Heart left ventricle (tissue), 16 donors: ENCODE data around the gene ARRDC4. TPM values are rescaled to one million over a fixed set of nuclear protein-coding genes. Genes with fewer than 3 reads are reported as not detected.

Source experiments
- ATAC-seq, 4 donors: fragments of 200-7000 bp; cut with Tn5 transposase; one replicate each; pipeline ENCODE4 v1.9.1; 2020 to 2022; ENCODE audit warnings: moderate library complexity in 4 of 4, mild to moderate bottlenecking in 3 of 4, moderate number of reproducible peaks in 1 of 4
- DNase-seq, 5 donors: peaks; one replicate each; pipeline ENCODE4 v3.0.0-alpha.2; 2020
- H3K27ac ChIP-seq, 12 donors: fragments of 200-600 bp; sonication (generic) in 4 of 12; one replicate each; pipeline versions ENCODE4 v1.5.0 to v1.8.0; 2016 to 2022; ENCODE audit warnings: mild to moderate bottlenecking in 2 of 12
- H3K27me3 ChIP-seq, 9 donors: fragments of 200-600 bp; sonication (generic) in 2 of 9; one replicate each; pipeline versions ENCODE4 v1.5.1 to v1.8.0; 2016 to 2022; ENCODE audit warnings: mild to moderate bottlenecking in 3 of 9
- H3K36me3 ChIP-seq, 9 donors: fragments of 200-600 bp; sonication (generic) in 2 of 9; one replicate each; pipeline versions ENCODE4 v1.5.0 to v1.8.0; 2018 to 2022; ENCODE audit warnings: mild to moderate bottlenecking in 2 of 9
- H3K4me1 ChIP-seq, 12 donors: fragments of 200-600 bp; sonication (generic) in 4 of 12; one replicate each; pipeline versions ENCODE4 v1.5.0 to v1.8.0; 2016 to 2022; ENCODE audit warnings: mild to moderate bottlenecking in 3 of 12
- H3K4me3 ChIP-seq, 12 donors: fragments of 200-600 bp; sonication (generic) in 4 of 12; one replicate each; pipeline versions ENCODE4 v1.5.0 to v1.8.0; 2017 to 2022; ENCODE audit warnings: mild to moderate bottlenecking in 9 of 12, moderate library complexity in 4 of 12
- H3K9me3 ChIP-seq, 12 donors: fragments of 200-600 bp; sonication (generic) in 4 of 12; one replicate each; pipeline versions ENCODE4 v1.5.0 to v1.8.0; 2016 to 2022; ENCODE audit warnings: mild to moderate bottlenecking in 1 of 12
- CTCF ChIP-seq, 12 donors: fragments of 200-600 bp; sonication (generic) in 4 of 12; IDR thresholded peaks; one replicate each; pipeline versions ENCODE4 v1.5.0 to v1.8.0; 2018 to 2022; ENCODE audit warnings: antibody characterized with exemption in 12 of 12, mild to moderate bottlenecking in 5 of 12
- POLR2A ChIP-seq, 2 donors: fragments of 450-650 bp; IDR thresholded peaks; one replicate each; pipeline ENCODE4 v1.6.1; 2017; ENCODE audit warnings: antibody characterized with exemption in 2 of 2, mild to moderate bottlenecking in 2 of 2, moderate library complexity in 2 of 2
- WGBS, 4 donors: extraction: QIAGEN DNeasy Blood & Tissue Kit in 2 of 4; methylation state at CpG; one replicate each; pipeline versions ENCODE4 v1.1.5 to v1.1.7; 2013 to 2018; 5-methylcytosine and 5-hydroxymethylcytosine counted together
- intact Hi-C, 10 donors: fragments of 100-400 bp; cut with DNase I; formaldehyde crosslinking; loops; one replicate each; pipeline versions ENCODE4 v1.11.1 to v1.14.2; 2022
- polyA plus RNA-seq, 2 donors: library from polyadenylated mRNA; stranded (reverse); fragments of 200-250 nt; gene quantifications; one replicate each; pipeline ENCODE4 v1.2.3, GENCODE V29; 2013
- total RNA-seq, 9 donors: library from RNA; depleted of rRNA in 2 of 9; stranded (reverse); fragments of >200 nt in 2 of 9; fragmentation: NEBNext Ultra II Directional in 3 of 9; extraction: Animal tissue kit (Norgen Biotek cat#: 25700) in 3 of 9; gene quantifications; one replicate each; pipeline versions ENCODE4 v1.1.0 to v1.2.4, GENCODE V29; 2016 to 2023
- donor health status: ischemic (EF 13 %, LVEDD 7.1; RV severe dilation, severe dysfunction).
- donor health status: healthy with polysubstance abuse.
- donor health status: DM: no; HTN: yes; CAD: no.
- donor health status: DM: no; HTN: no; CAD: no.
- donor health status: ischemic (EF 25% LVEDD 6.9; RV normal size, moderate dysfunction).
- donor health status: ischemic (EF 25% LVEDD 5.7; RV mildly dilated, moderate dysfunction).
- donor health status: healthy.
- donor health status: DM: yes; HTN: yes; CAD: no.
- donor health status: ischemic (EF 35%, LVEDD 5.7; RV mildly dilated, moderate dysfunction).
- donor health status: nonischemic (EF 11% LVEDD 7.7; RV severe dilation, severe dysfunction).
- donor health status: DM: yes; HTN: yes; CAD: no.
- donor health status: PGD.
- donor health status: ischemic (EF 29% LVEDD 5.4; RV normal size, mild dysfunction).
- donor health status: nonischemic (EF 23%, LVEDD 6.1; RV moderate dilation, normal function).

ARRDC4 gene
- total and polyA plus RNA-seq, 11 donors = 9.7 to 49.6 (median 18.2) TPM

GRCh38 chr15:97921296-97921865, 39.1 kb upstream of the ARRDC4 start:
- ATAC-seq (no peak), DNase-seq (no peak)
- no peaks in the 10 kb centered on the region for H3K4me1 ChIP-seq
- WGBS, 4 donors = 85 to 90% (median 88%) methylated on average over 4 of the region's 4 CpGs
- intact Hi-C loops = no loop called here
- TF ChIP-seq POLR2A (IDR thresholded peaks at IDR 0.05) (no peak), CTCF (IDR thresholded peaks at IDR 0.05) (no peak)
- H3K4me3 ChIP-seq = no peak overlapping the region
- peaks cover 0 to 7% (median 0%) of the 10 kb centered on the region in 9 donors for H3K27me3 ChIP-seq
- H3K36me3 ChIP-seq = no peaks in the 10 kb centered on the region
- H3K9me3 ChIP-seq = peaks cover 0 to 29% (median 13%) of the 10 kb centered on the region in 12 donors
- H3K27ac ChIP-seq = no peak overlapping the region

- WGBS, 4 donors = 65 to 73% (median 69%) methylated on average over 6 of the region's 6 CpGs
- Histone ChIP-seq H3K9me3 (peaks cover 0 to 17% (median 4%) of the 10 kb centered on the region in 12 donors), H3K27me3 (no peaks in the 10 kb centered on the region), H3K36me3 (no peaks in the 10 kb centered on the region), H3K4me3 (no peak overlapping the region), H3K4me1 (peaks cover 0 to 3% (median 0%) of the 10 kb centered on the region in 12 donors), H3K27ac (no peak overlapping the region)
- TF ChIP-seq CTCF (IDR thresholded peaks at IDR 0.05) (no peak), POLR2A (IDR thresholded peaks at IDR 0.05) (no peak)
- ATAC-seq = peak in 2 of 4 donors; percentile 42 to 65
- peak in 1 of 5 donors; percentile 17 for DNase-seq
- intact Hi-C loops = loop anchor here in 1 of 10 donors (10.0 kb wide), 1 partner anchor 65 kb away; no protein-coding TSS in a partner anchor
Observed at GRCh38 chr15:97929456-97930229, 30.9 kb upstream of the ARRDC4 start.

- peaks cover 0 to 3% (median 0%) of the 10 kb centered on the region in 12 donors for H3K4me1 ChIP-seq
- intact Hi-C loops = loop anchor here in 1 of 10 donors (10.0 kb wide), 1 partner anchor 65 kb away; no protein-coding TSS in a partner anchor
- H3K27ac ChIP-seq = no peak overlapping the region
- DNase-seq (no peak), ATAC-seq (no peak)
- no peak overlapping the region for H3K4me3 ChIP-seq
- H3K27me3 ChIP-seq = no peaks in the 10 kb centered on the region
- TF ChIP-seq CTCF (IDR thresholded peaks at IDR 0.05) (no peak), POLR2A (IDR thresholded peaks at IDR 0.05) (no peak)
- peaks cover 0 to 15% (median 2%) of the 10 kb centered on the region in 12 donors for H3K9me3 ChIP-seq
- H3K36me3 ChIP-seq = no peaks in the 10 kb centered on the region
Observed at GRCh38 chr15:97930230-97930629, 30.3 kb upstream of the ARRDC4 start.

GRCh38 chr15:97931314-97931713, 29.2 kb upstream of the ARRDC4 start:
- Histone ChIP-seq H3K4me3 (no peak overlapping the region), H3K27ac (no peak overlapping the region), H3K4me1 (peaks cover 0 to 3% (median 0%) of the 10 kb centered on the region in 12 donors), H3K9me3 (peaks cover 0 to 22% (median 5%) of the 10 kb centered on the region in 12 donors), H3K36me3 (no peaks in the 10 kb centered on the region), H3K27me3 (no peaks in the 10 kb centered on the region)
- intact Hi-C loops = loop anchor here in 1 of 10 donors (10.0 kb wide), 1 partner anchor 63 kb away; no protein-coding TSS in a partner anchor
- no peak for ATAC-seq
- no peak for TF ChIP-seq POLR2A (IDR thresholded peaks at IDR 0.05)
- no peak for TF ChIP-seq CTCF (IDR thresholded peaks at IDR 0.05)
- no peak for DNase-seq
- WGBS, 4 donors = 75 to 84% (median 83%) methylated on average over 1 of the region's 1 CpG
